ENCODE data around the gene CD19. TPM values are rescaled to one million over a fixed set of nuclear protein-coding genes. Genes with fewer than 3 reads are reported as not detected.
"Not testable (repeated sequence)": the region's sequence is repeated elsewhere in the genome, so short reads cannot be mapped to it uniquely, and the experiment has no call there.

CD19 gene
- total and polyA plus RNA-seq, 12 donors: 0.26 to 1.8 (median 0.46) TPM; not detected in 2

GRCh38 chr16:28977703-28978662, 46.2 kb downstream of the CD19 start:
- Histone ChIP-seq H3K9me3 (replicated peaks in 1 of 3) (no peaks in the 10 kb centered on the region), H3K27me3 (no peaks in the 10 kb centered on the region), H3K4me3 (no peak overlapping the region), H3K36me3 (replicated peaks in 1 of 2) (peaks cover 0 to 41% of the 10 kb centered on the region in 2 donors), H3K27ac (no peak overlapping the region), H3K4me1 (replicated peaks in 1 of 2) (peaks cover 15 to 18% of the 10 kb centered on the region in 2 donors)
- 76 to 92% (median 83%) methylated on average over 10 to 11 of the region's 11 CpGs for WGBS, 4 donors
- TF ChIP-seq POLR2A (IDR thresholded peaks at IDR 0.05): no peak
- peak in 2 of 6 experiments; percentile 5 to 24 for TF ChIP-seq CTCF (IDR thresholded peaks at IDR 0.05)
- no peak for DNase-seq
- intact Hi-C loops (cut with DNase I): no loop called here

DNA sequence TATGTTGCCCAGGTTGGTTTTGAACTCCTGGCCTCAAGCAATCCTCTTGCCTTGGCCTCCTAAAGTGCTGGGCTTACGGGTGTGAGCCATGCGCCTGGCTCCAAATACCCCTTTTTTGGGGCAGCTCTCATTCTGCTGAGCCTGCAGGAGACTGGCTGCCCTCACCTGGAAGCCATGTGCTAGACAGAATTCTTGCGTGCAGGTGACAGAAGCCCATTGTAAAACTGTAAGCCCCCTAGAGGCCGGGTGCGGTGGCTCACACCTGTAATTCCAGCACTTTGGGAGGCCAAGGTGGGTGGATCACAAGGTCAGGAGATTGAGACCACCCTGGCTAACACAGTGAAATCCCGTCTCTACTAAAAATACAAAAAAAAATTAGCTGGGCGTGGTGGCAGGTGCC, 48.6 kb downstream of the CD19 start:
- H3K4me1 ChIP-seq (replicated peaks in 1 of 2); DNase-seq; H3K27me3 ChIP-seq; H3K9me3 ChIP-seq (replicated peaks in 1 of 3); H3K27ac ChIP-seq; intact Hi-C loops (cut with DNase I); H3K4me3 ChIP-seq: not testable (repeated sequence)
- peaks cover 0 to 58% of the 10 kb centered on the region in 2 donors for H3K36me3 ChIP-seq (replicated peaks in 1 of 2)
- WGBS, 4 donors: 90 to 96% (median 91%) methylated on average over 7 of the region's 7 CpGs

- H3K9me3 ChIP-seq (replicated peaks in 1 of 3): no peaks in the 10 kb centered on the region
- DNase-seq: no peak
- no peak overlapping the region for H3K27ac ChIP-seq
- H3K27me3 ChIP-seq: no peaks in the 10 kb centered on the region
- WGBS, 4 donors: 94 to 100% (median 98%) methylated on average over 7 of the region's 7 CpGs
- H3K4me3 ChIP-seq: no peak overlapping the region
- intact Hi-C loops (cut with DNase I): no loop called here
- peaks cover 0 to 58% of the 10 kb centered on the region in 2 donors for H3K36me3 ChIP-seq (replicated peaks in 1 of 2)
- TF ChIP-seq CTCF (IDR thresholded peaks at IDR 0.05) (no peak), POLR2A (IDR thresholded peaks at IDR 0.05) (no peak)
- H3K4me1 ChIP-seq (replicated peaks in 1 of 2): peaks cover 2% of the 10 kb centered on the region in 2 donors
These were observed 49.2 kb downstream of the CD19 start for GRCh38 chr16:28980929-28981328.

DNA sequence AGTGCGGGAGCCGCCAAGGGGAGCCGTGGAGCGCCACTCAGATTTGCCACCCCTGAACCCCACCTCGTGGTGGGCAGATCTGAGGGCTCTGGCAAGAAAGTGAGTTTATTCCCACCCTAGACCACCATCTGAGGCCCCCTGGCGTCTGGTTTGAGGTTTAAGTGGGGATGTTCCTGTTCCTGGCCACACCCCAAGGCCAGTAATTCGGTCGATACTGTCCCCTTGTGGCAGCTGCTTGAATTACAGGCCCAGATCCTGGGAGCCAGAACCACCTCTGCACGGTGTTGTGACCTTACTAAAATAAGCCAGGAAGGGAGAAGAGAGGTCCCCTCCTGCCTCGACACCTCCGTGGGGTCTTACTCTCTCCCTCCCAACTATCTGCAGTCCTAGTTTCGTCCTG, 49.7 kb downstream of the CD19 start:
- 78 to 93% (median 81%) methylated on average over 9 to 12 of the region's 12 CpGs for WGBS, 4 donors
- Histone ChIP-seq H3K4me1 (replicated peaks in 1 of 2) (no peaks in the 10 kb centered on the region), H3K27ac (no peak overlapping the region), H3K27me3 (no peaks in the 10 kb centered on the region), H3K9me3 (replicated peaks in 1 of 3) (no peaks in the 10 kb centered on the region), H3K4me3 (no peak overlapping the region), H3K36me3 (replicated peaks in 1 of 2) (peaks cover 0 to 58% of the 10 kb centered on the region in 2 donors)
- intact Hi-C loops (cut with DNase I): no loop called here
- TF ChIP-seq CTCF (IDR thresholded peaks at IDR 0.05) (peak in 1 of 6 experiments; percentile 39), POLR2A (IDR thresholded peaks at IDR 0.05) (no peak)
- DNase-seq: no peak

All from adrenal gland (tissue), 12 donors.